GM19452 (cell line): Measurements from ENCODE around the gene F2R.
"Not testable (repeated sequence)": the region's sequence is repeated elsewhere in the genome, so short reads cannot be mapped to it uniquely, and the experiment has no call there.

Experiments used
- ATAC-seq: cut with Tn5 transposase; IDR thresholded peaks from one replicate; pipeline ENCODE4 v1.9.1; 2021; ENCODE audit not compliant: unreplicated experiment

The F2R gene

DNA sequence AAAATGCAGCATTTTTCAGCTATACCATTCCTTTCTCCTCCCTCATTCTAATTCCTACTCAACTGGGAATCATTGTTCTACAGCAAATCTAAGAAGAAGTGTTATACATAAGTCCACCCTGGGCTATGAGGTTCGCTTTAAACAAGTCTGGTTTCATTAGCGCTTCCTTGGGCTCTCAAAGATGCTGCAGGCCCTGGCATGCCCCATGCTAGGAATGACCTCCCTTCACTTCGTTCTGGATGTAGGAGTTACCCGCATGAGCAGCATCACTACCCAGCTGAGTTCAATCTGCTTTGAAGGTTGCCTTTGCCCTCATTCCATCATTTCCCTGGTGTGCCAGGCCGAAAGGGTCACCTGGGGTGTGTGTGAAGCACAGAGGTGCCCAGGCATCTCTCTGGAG lies 35.4 kb downstream of the F2R start:
- ATAC-seq: no peak

DNA sequence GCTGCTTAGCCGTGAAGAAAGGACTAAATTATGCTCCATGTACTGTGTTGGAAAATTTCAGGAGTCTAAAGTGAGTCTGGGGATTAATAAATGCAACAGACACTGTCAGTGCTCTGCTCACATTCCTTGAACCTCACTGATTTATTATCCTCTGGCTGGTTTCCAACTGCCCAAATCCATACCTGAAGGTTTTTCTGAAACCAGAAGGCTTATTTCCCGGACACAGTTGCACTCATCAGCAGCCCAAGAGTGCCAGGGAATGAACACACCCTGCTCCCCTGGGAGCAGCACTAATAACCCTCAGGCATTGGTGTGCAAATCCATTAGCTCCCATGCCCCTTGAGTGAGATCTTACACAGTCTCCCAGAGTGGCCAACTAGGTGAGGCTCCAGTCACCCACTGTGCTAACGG lies 38.7 kb downstream of the F2R start:
- no peak for ATAC-seq

DNA sequence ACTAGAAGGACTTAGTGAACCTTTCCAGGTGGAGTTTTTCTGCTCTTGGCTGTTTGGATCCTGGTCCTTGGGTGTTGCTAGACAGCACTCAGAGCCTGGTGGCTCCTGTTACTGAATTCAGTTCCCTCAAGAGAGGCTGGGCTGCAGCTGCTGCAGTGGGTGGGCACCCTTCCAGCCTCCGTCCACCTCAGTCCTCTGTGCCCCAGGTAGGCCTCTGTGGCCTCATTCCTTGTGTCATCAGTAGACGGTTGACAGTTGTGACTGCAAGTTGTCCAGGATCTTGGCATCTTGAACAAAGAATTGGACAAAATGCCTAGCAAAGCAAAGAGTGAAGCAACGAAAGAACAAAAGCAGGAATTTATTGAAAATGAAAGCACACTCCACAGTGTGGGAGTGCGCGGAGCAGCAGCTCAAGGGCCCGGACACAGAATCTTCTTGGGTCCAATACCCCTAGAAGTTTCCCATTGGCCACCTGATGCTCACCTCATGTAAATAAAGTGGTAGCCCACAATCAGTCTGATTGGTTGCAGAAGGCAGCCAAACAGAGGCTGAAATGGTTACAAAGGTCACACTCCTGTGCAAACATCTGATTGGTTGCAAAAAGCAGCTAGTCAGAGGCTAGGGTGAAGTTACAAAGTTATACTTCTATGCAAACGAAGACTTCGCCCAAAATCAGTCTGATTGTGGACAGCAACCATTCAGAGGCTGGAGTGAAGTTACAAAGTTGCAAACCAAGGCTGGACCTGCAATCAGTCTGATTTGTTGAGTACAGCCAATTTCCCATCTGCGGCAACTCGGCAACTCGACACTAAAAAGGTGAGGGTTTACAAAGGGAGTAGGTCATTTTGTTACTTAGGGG lies 40.1 kb downstream of the F2R start:
- no peak for ATAC-seq

DNA sequence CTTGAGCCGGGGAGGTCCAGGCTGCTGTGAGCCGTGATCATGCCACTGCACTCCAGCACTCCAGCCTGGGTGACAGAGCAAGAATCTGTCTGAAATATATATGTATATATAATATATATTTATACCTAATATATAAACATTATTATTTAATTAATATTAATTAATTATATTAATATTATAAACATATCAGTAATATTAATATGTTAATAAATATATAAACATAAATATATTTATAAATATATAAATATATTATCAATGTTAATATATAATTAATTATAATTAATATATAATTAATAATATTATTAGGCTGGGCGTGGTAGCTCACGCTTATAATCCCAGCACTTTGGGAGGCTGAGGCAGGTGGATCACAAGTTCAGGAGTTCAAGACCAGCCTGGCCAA lies 41.1 kb downstream of the F2R start:
- ATAC-seq: no peak

DNA sequence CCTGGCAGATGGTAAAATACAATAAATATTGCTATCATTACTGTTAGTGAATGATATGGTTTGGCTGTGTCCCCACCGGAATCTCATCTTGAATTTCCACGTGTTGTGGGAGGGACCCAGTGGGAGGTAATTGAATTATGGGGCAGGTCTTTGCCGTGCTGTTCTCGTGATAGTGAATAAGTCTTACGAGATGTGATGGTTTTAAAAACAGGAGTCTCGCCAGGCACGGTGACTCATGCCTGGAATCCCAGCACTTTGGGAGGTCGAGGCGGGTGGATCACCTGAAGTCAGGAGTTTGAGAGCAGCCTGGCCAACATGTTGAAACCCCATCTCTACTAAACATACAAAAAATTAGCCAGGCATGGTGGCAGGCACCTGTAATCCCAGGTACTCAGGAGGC lies 45.2 kb downstream of the F2R start:
- not testable (repeated sequence) for ATAC-seq

DNA sequence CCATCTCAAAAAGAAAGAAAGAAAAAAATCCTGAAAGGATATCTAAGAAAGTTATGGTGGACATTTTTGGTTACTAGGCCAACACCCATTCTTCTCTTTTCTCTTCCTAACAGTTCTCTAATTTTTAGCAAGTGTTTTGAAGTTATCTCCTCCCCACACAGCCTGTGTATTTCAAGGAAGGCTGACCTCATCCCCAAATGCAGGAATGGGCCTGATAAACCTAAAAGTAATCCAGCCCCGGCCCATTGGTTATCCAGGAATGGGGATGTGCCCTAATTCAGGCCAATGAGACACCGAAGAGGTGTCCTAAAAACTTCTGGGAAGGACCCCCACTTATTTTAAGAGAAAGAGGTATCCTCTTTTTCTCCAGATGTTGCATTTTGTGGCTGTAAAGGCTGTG lies 46.6 kb downstream of the F2R start:
- no peak for ATAC-seq

DNA sequence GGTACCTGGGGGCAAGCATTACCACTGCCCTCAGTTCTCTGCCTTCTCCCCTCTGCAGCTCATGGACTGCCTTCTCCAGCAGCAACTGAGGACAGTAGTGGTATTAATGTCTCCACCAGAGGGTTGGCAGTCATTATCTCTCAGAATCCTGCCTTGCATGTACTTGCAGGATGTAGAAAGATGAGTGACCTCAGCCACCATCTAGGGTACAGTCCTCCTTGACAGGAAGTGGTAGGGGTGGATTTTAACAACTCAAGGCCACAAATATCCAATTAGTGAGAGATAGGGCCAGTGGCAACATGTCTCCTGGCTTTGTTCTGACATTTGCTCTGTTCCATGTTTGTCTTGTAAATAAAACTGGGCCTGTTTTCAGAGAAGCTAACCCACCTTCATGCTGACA lies 47.2 kb downstream of the F2R start:
- no peak for ATAC-seq

DNA sequence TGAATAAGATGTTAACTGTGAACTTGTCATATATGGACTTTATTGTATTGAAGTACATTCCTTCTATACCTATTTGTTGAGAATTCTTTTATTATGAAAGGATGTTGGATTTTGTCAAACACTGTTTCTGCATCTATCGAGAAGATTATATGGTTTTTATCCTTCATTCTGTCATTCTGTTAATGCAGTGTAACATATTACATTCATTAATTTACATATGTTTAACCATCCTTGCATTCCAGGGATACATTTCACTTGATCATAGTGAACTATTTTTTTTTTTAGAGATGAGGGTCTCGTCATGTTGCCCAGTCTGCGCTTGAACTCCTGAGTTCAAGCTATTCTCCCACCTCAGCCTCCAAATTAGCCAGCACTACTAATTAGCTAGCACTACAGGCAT lies 48.4 kb downstream of the F2R start:
- no peak for ATAC-seq

DNA sequence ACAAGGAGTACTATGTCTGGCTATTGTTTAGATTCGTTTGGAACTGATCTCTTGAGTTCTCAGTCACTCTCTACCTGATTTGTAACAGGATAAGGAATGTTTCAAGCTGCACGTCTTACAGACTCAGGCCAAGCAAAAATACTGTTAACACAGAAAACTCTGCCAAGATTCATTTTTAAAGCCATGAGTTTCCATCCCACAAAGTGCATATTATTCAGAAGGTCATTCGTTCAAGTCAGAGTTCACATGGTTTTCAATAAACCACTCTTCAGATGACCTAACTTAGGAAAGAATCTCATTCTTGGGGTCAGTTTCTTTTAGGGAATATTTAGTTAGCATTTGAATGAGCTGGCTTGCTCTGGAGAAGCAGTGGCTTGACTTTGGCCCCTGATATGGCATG lies 49.3 kb downstream of the F2R start:
- no peak for ATAC-seq

DNA sequence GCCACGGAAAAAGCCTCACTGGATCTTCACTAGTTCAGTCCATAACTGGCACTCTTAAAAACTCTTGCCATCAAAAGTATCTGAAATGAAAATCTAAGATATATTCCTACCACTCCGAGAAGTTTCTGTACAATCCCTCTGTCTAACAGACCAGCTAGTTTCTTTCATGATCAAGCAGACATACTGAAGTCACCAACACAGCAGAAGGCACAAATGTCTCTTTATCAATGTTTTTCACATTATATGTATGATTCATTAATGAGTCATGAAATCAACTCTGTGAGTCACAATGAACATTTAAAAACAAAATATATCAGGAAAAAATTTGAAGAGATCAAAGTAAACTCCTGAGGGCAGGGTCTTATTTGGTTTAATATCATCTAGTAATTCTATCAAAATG lies 50.8 kb downstream of the F2R start:
- no peak for ATAC-seq

DNA sequence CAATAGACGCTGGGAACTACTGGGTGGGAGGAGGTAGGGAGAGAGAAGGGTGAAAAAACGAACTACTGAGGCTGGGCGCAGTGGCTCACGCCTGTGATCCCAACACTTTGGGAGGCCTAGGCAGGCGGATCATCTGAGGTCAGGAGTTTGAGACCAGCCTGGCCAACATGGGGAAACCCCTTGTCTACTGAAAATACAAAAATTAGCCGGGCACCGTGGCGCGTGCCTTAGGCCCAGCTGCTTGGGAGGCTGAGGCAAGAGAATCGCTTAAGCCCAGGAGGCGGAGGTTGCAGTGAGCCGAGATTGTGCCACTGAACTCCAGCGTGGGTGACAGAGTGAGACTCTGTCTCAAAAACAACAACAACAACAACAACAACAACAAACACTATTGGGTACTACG lies 55.1 kb downstream of the F2R start:
- ATAC-seq: not testable (repeated sequence)

DNA sequence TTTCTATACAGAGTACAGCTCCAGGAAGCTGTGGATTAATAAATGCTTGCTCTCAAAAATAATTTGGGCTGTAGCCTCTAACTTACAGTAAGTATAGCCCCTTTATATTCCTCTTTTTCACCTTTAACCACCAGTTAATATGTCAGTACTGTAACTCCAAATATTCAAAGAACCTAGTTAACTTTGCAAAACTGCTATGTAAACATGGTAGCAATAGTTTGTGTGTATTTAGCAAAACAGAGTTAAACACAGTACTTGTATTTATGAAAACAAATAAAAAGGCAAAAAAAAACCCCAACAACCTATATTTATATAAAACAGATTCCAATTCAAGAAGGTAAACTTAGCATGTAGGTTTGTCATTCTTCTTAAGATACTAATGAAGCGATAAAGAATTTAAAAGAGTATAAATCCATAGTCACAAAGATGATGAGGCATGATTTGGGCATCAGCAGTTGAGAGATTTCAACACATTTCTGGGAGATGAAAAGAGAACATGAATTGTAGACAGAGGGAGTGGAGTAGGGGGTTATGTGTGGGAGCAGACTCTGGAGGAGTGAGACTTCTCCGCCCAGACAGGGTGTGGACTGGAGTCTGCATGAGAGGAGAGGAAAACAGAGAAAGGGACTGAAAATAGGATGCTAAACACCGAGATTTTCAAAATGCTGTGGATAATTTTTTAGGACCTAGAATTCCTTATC lies 55.9 kb downstream of the F2R start:
- no peak for ATAC-seq

DNA sequence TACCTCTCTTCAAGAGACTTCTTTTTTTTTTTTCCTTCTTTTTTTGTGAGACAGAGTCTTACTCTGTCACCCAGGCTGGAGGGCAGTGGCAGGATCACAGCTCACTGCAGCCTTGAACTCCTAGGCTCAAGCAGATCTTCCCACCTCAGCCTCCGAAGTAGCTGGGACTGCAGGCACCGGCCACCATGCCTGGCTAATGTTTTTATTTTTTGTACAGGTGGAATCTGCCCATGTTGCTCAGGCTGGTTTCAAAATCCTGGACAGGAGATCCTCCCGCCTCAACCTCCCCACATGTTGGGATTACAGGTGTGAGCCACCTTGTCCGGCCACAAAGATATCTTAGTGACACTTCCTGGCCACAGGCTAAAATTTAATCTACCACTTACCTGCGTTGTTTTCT lies 60.0 kb downstream of the F2R start:
- ATAC-seq: no peak

DNA sequence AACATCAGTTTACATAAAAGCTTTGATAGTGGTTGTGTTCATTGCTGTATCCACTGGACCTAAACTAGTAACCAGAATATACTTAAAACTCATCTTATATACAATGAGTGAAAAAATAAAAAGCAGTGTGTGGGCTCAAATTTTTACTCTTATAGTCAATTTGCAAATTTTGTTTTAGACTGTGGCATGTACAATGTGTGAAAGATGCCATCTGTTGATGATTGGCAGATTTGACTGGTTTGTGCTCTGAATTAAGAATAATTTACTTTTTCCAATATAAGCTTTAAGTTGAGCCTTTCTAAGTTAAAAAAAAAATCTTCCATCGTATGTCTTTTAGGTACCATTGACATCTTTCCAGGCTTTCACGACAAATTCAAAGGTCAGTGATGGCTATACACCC lies 60.5 kb downstream of the F2R start:
- ATAC-seq: no peak

DNA sequence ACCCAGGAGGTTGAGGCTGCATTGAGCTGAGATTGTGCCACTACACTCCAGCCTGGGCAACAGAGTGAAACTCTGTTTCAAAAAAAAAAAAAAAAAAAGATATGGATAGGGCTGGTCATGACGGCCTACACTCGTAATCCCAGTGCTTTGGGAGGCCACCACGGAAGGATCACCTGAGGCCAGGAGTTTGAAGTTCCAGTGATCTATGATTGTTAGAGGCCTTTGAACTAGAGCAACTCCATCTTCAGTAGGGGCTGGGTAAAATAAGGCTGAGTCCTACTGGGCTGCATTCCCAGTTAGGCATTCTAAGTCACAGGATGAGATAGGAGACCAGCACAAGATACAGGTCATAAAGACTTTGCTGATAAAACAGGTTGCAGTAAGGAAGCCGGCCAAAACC lies 64.7 kb downstream of the F2R start:
- ATAC-seq: not testable (repeated sequence)

DNA sequence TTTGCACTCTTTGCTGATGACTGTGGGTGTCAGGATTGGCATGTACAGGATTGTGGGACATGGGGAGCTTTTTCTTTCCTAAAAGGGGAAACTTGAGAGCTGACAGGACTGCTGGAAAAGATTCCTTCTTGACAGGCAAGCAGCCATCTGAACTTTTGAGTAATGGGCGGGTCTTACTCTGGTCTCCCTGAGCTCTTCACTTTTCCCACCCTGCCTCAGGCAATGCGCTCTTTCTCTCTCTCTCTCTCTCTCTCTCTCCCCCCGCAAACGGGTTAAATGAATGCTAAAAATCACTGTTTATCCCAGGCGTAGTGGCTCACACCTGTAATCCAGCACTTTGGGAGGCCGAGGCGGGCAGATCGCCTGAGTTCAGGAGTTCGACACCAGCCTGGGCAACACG lies 65.8 kb downstream of the F2R start:
- no peak for ATAC-seq

DNA sequence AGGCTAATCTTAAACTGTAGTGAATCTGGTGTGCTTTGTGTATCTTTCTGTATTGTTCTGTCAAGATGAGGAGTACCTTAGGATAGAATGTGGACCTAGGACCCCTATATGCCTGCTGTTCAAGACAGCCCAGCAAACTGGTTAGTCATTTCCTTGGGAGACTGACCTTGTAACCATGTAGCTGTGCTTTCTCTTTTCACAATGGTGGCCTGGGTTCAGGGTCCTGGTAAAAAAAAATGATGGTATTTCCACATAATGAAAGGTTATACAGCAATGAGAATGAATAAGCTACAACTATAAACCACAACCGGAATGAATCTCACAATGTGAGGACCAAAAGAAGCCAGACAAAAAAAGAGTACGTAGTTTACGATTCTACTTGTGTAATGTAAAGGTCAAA lies 66.5 kb downstream of the F2R start:
- ATAC-seq: no peak
